GM12801 (cell line): ENCODE measurements around the gene OST4.

Source experiments
- TF ChIP-seq, protein P1 (sequence below): IDR thresholded peaks from one replicate; pipeline ENCODE4 v1.5.1; 2011; ENCODE audit warnings: control low read depth; ENCODE audit not compliant: insufficient read length; ENCODE audit errors: extremely low read depth

Gene OST4

GRCh38 chr2:27087823-27088410, 16.5 kb upstream of the OST4 start:
- TF ChIP-seq, protein P1, sequence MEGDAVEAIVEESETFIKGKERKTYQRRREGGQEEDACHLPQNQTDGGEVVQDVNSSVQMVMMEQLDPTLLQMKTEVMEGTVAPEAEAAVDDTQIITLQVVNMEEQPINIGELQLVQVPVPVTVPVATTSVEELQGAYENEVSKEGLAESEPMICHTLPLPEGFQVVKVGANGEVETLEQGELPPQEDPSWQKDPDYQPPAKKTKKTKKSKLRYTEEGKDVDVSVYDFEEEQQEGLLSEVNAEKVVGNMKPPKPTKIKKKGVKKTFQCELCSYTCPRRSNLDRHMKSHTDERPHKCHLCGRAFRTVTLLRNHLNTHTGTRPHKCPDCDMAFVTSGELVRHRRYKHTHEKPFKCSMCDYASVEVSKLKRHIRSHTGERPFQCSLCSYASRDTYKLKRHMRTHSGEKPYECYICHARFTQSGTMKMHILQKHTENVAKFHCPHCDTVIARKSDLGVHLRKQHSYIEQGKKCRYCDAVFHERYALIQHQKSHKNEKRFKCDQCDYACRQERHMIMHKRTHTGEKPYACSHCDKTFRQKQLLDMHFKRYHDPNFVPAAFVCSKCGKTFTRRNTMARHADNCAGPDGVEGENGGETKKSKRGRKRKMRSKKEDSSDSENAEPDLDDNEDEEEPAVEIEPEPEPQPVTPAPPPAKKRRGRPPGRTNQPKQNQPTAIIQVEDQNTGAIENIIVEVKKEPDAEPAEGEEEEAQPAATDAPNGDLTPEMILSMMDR, result no peak

GRCh38 chr2:27086724-27087593, 15.5 kb upstream of the OST4 start, which contains the start of gene KHK:
TSS of gene KHK (plus strand) at chr2:27086772. CDS start at chr2:27087260, 488 bp downstream.
- TF ChIP-seq, protein P1, result no peak

DNA sequence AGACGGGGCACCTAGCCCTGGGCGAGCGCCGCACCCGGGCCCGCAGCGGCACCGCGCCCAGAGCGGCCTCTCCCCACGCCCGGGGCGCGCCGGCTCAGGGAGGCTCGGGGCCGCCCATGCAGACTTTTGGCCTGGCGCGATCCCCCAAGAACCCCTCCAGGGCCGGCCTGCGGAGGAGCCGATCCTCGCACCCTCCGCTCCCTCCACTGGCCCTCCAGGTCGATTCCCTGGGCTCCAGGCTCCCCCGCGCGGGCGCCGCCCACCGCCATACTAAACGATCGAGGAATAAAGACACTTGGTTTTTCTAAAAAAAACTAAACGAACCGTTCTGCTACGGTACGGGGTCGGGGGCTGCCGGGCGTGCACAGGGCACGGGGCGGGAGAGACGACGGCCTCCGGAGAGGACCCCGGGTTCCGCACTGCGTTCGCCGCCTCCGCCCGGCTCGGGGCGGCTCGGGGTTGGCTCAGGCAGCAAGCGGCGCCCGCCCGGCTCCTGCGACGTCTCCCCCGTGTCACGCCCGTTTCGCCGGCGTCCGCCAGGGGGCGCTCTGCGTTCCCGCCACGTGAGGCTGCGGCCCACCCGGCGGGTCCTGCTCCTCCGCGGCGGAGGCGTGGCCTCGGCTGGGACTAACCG, 14.8 kb upstream of the OST4 start:
- TF ChIP-seq, protein P1, result no peak

DNA sequence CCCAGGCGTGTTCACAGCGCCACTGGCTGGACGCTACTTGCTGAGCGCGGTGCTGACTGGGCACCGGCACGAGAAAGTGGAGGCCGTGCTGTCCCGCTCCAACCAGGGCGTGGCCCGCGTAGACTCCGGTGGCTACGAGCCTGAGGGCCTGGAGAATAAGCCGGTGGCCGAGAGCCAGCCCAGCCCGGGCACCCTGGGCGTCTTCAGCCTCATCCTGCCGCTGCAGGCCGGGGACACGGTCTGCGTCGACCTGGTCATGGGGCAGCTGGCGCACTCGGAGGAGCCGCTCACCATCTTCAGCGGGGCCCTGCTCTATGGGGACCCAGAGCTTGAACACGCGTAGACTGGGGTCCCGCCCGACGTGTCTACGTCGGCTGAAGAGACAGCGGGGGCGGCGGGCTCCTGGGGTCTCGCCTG, 14.2 kb upstream of the OST4 start:
- TF ChIP-seq, protein P1, result no peak

DNA sequence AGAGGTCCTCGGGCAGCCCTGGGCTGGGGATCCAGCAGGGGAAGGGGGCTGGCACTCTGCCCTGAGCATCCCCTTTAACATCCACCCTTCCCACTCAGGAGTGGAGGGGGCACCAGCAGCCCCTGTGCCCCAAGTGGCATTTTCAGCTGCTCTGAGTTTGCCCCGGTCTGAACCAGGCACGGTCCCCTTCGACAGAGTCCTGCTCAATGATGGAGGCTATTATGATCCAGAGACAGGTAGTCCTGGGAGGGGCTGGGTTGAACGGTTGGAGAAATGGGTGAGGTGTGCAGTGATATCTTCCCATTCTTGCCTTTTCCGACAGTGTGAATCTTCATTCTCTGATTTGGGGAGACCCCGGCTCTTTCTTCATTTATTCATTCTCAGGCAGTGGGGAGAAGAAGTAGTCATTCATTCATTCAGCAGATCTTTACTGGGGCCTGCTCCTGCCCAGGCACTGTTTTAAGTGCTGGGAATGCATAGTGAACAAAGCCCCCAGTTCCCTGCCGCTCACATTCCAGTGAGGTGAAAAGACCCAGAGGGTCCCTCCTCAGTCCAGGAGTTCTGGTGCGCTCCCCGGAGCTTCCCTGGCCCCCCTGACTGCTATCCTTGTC, 13.7 kb upstream of the OST4 start:
- TF ChIP-seq, protein P1, result no peak

- TF ChIP-seq, protein P1, result no peak
These were observed 13.0 kb upstream of the OST4 start for GRCh38 chr2:27084297-27085061.
